ENCODE measurements around the gene C1QTNF5. TPM values are rescaled to one million over a fixed set of nuclear protein-coding genes. Genes with fewer than 3 reads are reported as not detected.

The C1QTNF5 gene
- total RNA-seq, 2 donors from 2014 or later = not detected

DNA sequence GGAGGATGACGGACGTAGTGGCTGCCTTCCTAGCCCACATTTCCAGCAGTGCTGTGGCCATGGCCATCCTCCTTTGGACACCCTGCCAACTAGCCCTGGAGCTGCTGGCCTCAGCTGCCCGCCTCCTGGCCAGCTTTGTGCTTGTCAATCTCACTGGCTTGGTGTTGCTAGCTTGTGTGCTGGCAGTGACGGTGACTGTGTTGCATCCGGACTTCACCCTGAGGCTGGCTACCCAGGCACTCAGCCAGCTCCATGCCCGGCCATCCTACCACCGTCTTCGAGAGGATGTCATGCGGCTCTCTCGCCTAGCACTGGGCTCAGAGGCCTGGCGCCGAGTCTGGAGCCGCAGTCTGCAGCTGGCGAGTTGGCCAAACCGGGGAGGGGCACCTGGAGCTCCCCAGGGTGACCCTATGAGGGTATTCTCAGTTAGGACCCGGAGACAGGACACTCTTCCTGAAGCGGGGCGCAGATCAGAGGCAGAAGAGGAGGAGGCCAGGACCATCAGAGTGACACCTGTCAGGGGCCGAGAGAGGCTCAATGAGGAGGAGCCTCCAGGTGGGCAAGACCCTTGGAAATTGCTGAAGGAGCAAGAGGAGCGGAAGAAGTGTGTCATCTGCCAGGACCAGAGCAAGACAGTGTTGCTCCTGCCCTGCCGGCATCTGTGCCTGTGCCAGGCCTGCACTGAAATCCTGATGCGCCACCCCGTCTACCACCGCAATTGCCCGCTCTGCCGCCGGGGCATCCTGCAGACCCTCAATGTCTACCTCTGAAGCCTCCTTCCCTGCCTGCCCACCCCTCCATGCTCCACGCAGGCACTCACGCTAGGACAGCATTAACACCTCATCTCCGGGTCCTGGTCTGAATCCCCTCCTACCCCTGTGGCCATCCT, 4.8 kb downstream of the C1QTNF5 start:
- Mint-ChIP-seq H3K27ac (peak overlapping the region; percentile 91 to 100), H3K9me3 (no peaks in the 10 kb centered on the region), H3K36me3 (peaks cover 8 to 18% of the 10 kb centered on the region in 2 donors)
- no peak for ATAC-seq
- DNase-seq (ENCODE audit: low spot score in 2 of 2) = no peak

DNA sequence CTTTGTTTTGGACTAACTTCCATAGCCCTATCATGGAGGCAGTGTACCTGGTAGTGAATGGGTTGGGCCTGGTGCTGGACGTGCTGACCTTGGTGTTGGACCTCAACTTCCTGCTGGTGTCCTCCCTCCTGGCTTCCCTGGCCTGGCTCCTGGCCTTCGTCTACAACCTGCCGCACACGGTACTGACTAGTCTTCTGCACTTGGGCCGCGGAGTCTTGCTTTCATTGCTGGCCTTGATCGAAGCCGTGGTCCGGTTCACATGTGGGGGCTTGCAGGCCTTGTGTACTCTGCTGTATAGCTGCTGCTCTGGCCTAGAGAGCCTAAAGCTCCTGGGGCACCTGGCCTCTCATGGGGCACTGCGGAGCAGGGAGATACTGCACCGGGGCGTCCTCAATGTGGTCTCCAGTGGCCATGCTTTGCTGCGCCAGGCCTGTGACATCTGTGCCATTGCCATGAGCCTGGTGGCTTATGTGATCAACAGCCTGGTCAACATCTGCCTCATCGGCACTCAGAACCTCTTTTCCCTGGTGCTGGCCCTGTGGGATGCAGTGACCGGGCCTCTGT, 5.5 kb downstream of the C1QTNF5 start:
- H3K36me3 Mint-ChIP-seq = peaks cover 8 to 18% of the 10 kb centered on the region in 2 donors
- H3K9me3 Mint-ChIP-seq = no peaks in the 10 kb centered on the region
- H3K27ac Mint-ChIP-seq = peak overlapping the region; percentile 91 to 100
- DNase-seq (ENCODE audit: low spot score in 2 of 2) (no peak), ATAC-seq (no peak)

DNA sequence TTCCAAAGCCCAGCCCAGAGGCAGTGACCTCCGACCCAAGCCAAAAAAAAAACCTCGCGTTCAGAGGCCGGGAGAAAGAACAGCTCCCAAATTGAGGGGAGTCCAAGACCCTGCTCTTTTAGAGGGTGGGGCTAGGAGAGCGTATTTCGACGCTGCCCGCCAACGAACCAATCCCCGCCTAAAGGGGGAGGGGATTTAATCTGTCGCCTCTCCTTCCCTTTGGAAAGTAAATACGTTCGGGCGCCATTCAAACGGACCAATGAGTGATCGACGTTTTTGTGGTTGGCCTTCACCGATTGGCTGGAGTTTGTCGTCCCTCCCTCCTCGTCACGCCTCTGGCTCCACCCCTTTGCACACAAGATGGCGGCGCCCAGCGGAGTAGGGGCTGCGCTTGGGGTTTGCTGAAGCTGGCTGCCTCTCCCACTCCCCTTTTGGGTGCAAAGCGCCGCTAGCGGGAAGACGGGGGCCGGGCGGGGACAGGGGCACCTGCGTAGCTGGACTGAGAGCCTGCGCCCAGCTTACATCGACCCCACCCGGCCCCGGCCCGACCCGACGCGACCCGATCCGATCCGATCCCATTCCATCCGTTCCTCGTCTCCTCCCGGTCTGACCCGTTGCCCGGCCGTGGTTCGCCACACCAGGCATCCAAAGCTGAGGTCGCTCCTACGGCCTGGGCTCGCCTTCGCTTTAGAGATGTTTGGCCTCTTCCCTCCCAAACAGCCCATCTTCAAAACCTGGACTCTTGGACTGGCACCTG, 6.3 kb downstream of the C1QTNF5 start, which contains the start of gene RNF26:
RNF26 (plus strand) TSS at position 354 of the 757 bp plus-strand sequence. CDS start 596 bp downstream, outside the sequence.
- ATAC-seq (peak; percentile 95 to 96), DNase-seq (ENCODE audit: low spot score in 2 of 2) (peak; percentile 88 to 93)
- H3K9me3 Mint-ChIP-seq = no peaks in the 10 kb centered on the region
- H3K27ac Mint-ChIP-seq = peak within 1 kb of the TSS; percentile 91 to 100
- peaks cover 8 to 16% of the 10 kb centered on the region in 2 donors for H3K36me3 Mint-ChIP-seq

DNA sequence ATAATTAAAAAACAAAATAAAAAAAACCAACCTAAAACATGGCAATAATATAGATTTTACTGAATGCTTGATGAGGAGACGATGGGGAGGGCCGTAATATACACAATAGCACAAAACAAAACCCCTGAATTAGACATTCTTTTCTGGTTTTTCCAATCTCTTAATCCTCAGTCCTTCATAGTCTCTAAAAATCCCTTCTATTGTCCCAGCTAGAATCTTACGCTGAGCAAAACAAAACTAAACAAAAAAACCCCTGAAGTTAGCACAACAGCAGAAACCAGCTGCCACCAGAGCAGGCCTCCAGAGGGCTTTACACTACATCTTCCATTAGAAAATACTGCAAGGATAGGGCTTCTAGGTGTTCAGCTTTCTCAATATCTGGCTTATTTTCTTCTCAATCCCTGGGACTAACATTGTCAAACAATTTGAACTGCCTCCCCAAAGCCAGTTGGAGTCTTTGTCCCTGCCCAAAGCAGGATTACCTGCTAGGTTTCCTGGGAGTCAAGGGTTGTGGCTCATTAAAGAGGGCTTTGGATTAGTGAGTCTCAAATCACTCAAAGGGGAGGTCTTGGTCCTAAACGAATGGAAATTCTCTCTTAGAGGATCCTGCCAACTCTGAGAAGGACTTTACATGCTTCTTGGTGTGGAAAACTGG, 8.4 kb downstream of the C1QTNF5 start:
- Mint-ChIP-seq H3K9me3 (no peaks in the 10 kb centered on the region), H3K36me3 (peaks cover 8 to 13% of the 10 kb centered on the region in 2 donors), H3K27ac (peak overlapping the region; percentile 6 to 91)
- ATAC-seq = no peak
- DNase-seq (ENCODE audit: low spot score in 2 of 2) = no peak

DNA sequence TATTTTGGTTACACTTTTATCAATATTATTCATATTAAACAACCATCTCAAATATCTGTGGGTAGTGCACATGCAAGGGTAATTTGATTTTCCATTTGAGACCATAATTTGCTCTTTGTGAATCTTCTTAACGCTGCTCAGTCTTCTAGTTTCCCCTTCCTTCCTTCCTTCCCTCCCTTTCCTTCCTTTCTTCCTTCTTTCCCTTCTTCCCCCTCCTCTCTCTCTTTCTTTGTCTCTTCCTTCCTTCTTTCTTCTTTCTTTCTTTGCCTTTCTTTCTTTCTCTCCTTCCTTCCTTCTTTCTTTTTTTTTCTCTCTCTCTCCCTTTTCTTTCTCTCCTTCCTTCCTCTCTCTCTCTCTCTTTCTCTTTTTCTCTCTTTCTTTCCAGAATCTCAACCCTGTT, 10.4 kb downstream of the C1QTNF5 start:
- ATAC-seq (no peak), DNase-seq (ENCODE audit: low spot score in 2 of 2) (no peak)
- no peaks in the 10 kb centered on the region for H3K9me3 Mint-ChIP-seq
- peaks cover 8% of the 10 kb centered on the region in 2 donors for H3K36me3 Mint-ChIP-seq
- H3K27ac Mint-ChIP-seq = no peak overlapping the region

DNA sequence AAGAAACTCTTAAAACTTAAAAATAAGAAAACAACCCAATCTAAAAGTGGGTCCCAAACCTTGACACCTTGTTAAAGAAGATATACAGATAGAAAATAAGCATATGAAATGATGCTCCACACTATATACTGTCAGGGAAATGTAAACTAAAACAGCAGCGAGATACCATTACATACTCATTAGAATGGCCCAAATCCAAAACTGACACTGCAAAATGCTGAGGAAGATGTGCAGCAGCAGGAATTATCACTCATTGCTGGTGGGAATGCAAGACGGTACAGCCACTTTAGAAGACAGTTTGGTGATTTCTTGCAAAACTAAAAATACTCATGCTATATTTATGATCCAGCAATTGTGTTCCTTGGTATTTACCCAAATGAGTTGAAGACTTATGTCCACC, 11.4 kb downstream of the C1QTNF5 start:
- H3K9me3 Mint-ChIP-seq = no peaks in the 10 kb centered on the region
- ATAC-seq = no peak
- no peaks in the 10 kb centered on the region for H3K36me3 Mint-ChIP-seq
- no peak overlapping the region for H3K27ac Mint-ChIP-seq
- no peak for DNase-seq (ENCODE audit: low spot score in 2 of 2)

DNA sequence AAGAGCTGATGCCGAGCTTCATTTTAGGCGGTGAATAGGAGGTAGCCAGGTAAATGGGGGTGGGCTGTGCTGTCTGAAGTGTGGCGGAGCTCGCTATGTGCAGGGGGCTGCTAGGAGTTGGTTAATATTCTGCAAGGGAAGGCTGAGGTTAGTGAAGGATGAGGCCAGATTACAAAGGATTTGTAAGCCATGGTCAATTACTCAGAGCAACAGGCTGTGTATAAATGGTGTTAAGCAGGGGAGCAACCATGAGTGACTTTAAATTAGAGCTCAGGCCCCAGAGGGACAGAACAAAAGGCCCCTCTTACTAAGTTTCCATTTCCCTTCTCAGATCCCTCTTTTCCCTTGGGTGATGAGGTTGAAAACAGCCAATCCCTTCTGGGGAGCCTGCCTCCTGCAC, 16.5 kb downstream of the C1QTNF5 start:
- ATAC-seq = no peak
- DNase-seq (ENCODE audit: low spot score in 2 of 2) = no peak
- H3K27ac Mint-ChIP-seq = no peak overlapping the region
- H3K9me3 Mint-ChIP-seq = no peaks in the 10 kb centered on the region
- no peaks in the 10 kb centered on the region for H3K36me3 Mint-ChIP-seq

- ATAC-seq (peak; percentile 10 to 30), DNase-seq (ENCODE audit: low spot score in 2 of 2) (peak; percentile 73 to 89)
- H3K36me3 Mint-ChIP-seq = no peaks in the 10 kb centered on the region
- H3K9me3 Mint-ChIP-seq = no peaks in the 10 kb centered on the region
- no peak overlapping the region for H3K27ac Mint-ChIP-seq
Observed at GRCh38 chr11:119323532-119324033, 17.1 kb downstream of the C1QTNF5 start.

DNA sequence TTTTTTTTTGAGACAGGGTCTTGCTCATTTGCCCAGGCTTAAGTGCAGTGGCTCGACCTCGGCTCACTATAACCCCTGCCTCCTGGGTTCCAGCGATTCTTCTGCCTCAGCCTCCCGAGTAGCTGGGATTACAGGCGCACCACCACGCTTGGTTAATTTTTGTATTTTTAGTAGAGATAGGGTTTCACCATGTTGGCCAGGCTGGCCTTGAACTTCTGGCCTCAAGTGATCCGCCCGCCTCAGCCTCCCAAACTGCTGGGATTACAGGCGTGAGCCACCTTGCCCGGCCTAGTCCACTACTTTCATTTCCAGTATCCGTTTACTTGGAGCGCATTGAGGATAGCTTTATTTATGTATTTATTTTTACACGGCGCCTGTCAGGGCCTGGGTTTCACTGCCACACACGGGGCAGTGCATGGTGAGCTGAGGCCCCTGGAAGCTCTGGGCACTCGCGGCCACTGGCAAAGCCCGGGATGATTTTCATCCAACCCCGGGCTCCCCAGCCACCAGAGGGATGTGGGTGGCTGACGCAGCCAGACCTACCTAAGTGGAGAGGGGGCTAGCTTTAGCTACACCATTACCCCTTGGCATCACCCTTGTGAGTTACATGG, 17.7 kb downstream of the C1QTNF5 start:
- Mint-ChIP-seq H3K9me3 (no peaks in the 10 kb centered on the region), H3K27ac (no peak overlapping the region), H3K36me3 (no peaks in the 10 kb centered on the region)
- DNase-seq (ENCODE audit: low spot score in 2 of 2) = peak in 1 of 2 donors; percentile 46
- no peak for ATAC-seq

DNA sequence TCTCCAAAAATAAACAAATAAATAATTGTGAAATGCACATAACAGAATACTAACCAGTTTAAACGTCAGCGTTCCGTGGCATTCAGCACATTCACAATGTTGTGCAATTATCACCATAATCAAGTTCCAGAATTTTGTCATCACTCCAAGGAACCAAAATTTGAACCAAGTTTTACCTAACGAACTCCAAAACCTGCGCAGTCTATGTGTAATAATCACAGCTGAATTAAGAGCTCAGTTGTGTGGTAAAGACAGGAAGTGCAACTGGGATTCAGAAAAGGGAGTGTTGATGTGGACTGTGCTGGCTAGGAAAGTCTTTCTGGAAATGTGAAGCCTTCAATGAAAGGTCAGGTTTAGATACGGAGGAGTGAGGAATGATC, 18.3 kb downstream of the C1QTNF5 start:
- Mint-ChIP-seq H3K9me3 (no peaks in the 10 kb centered on the region), H3K27ac (no peak overlapping the region), H3K36me3 (no peaks in the 10 kb centered on the region)
- DNase-seq (ENCODE audit: low spot score in 2 of 2) (no peak), ATAC-seq (no peak)

DNA sequence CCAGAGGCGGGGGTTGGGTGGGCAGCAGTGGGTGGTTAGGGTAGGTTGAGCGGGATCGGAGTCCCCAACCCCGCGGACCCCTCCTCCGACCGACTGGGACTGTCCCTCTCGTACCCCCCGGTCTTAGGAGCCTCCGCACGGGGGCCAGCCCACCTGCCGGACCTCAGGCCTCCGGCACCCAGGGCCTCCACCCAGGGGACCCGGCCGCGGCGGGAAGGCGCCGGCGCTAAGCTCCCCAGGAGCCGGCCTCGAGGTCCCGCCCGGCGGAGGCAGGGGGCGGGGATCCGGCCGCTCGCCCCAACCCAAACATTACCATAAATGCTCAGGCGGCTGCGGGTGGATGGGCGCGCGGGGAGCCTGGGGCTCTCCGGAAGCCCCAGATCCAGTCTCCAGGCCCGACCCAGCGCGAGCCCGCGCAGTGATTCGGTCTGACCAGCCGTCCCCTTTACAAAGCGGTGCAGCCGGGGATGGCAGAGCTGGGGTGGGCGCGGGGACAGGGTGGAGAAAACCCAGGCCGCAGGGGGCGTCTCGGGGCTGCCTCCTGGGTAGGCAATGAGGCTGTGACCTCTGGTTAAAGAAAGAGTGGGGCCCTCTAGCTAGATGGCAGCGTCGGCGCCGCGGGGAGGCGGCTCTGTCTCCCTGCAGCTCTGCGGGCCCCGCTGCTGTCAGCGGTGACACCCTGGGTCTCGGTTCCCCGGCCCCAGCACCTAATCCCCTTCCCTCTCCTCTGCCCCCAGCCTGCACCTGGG, 19.7 kb downstream of the C1QTNF5 start:
- Mint-ChIP-seq H3K27ac (peak overlapping the region; percentile 80 to 81), H3K9me3 (no peaks in the 10 kb centered on the region), H3K36me3 (no peaks in the 10 kb centered on the region)
- ATAC-seq = peak; percentile 72 to 80
- DNase-seq (ENCODE audit: low spot score in 2 of 2) = peak; percentile 72 to 78

DNA sequence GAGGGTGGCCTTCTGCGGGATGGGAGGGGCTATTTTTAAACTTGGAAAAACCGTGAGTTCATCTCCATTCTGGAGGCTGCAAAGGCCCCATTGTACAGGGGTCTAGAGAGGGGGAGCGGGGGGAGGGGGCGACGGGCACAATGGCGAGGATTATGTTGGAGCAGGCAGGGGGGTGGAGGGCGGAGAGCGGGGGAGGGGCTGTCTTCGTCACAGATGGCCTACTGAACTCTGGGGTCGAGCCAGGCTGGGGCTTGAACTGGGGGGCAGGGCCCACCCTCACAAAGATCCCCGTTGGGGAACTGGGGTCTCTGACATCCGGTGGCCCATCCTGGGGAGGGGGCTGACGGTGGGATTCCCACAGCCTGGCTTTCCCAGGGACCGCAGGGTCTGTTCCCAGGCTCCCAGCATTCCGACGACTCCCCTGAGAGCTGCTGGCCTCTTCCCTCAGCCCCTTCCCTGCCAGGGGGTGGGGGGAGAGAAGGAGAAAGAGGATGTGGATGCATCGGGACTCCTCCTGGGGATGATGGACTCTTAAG, 20.4 kb downstream of the C1QTNF5 start:
- H3K9me3 Mint-ChIP-seq = no peaks in the 10 kb centered on the region
- no peak overlapping the region for H3K27ac Mint-ChIP-seq
- ATAC-seq = no peak
- no peaks in the 10 kb centered on the region for H3K36me3 Mint-ChIP-seq
- peak in 1 of 2 donors; percentile 53 for DNase-seq (ENCODE audit: low spot score in 2 of 2)

GRCh38 chr11:119319700-119320239, 20.9 kb downstream of the C1QTNF5 start:
- Mint-ChIP-seq H3K36me3 (no peaks in the 10 kb centered on the region), H3K27ac (no peak overlapping the region), H3K9me3 (no peaks in the 10 kb centered on the region)
- DNase-seq (ENCODE audit: low spot score in 2 of 2) = no peak
- ATAC-seq = no peak

DNA sequence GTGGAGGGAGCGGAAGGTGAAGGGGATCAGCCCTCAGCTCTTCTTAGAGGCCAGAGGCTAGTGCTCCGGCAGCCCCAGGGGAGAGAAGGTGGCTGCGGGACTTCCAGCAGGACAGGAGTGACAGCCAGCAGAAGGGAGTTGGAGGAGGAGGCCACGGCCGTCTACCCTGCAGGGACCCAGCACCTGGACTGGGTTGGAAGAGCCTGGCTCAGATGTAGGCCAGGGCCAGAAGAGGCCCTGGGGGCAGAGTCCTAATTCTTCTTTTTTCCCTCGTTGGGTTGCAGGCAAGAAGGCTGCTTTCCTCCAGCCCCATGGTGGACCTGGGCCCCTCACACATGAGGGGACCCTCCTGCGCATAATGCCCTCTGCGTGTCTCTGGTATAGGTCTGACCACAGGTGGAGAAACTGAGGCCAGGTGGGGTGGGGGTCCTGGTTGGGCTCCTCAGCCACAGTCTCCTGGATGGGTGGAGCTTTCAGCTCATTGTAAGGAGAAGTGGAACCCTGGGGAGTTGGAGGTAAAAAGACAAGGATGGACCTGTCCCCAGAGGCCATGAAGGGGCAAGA, 21.5 kb downstream of the C1QTNF5 start:
- no peak overlapping the region for H3K27ac Mint-ChIP-seq
- no peaks in the 10 kb centered on the region for H3K36me3 Mint-ChIP-seq
- H3K9me3 Mint-ChIP-seq = no peaks in the 10 kb centered on the region
- ATAC-seq (no peak), DNase-seq (ENCODE audit: low spot score in 2 of 2) (peak in 1 of 2 donors; percentile 54)
